Thyroid gland (tissue), 4 donors: ENCODE measurements around the gene TGM4.

ENCODE experiments used
- CTCF ChIP-seq, 6 experiments: fragments of 200-600 bp in 3 of 6; fragments of 450-650 bp in 3 of 6; sonication (generic) in 3 of 6; IDR thresholded peaks; one replicate each; pipeline ENCODE4 v1.5.1; 2016 to 2019; ENCODE audit warnings: antibody characterized with exemption in 6 of 6, mild to moderate bottlenecking in 2 of 6, inconsistent platforms in 1 of 6, moderate library complexity in 1 of 6
- POLR2A ChIP-seq, 2 donors: fragments of 450-650 bp; IDR thresholded peaks; one replicate each; pipeline ENCODE4 v1.6.1; 2017; ENCODE audit warnings: antibody characterized with exemption in 2 of 2, mild to moderate bottlenecking in 2 of 2, moderate library complexity in 1 of 2

GRCh38 chr3:44899683-44900367 is 25.4 kb downstream of the TGM4 start:
- TF ChIP-seq CTCF (IDR thresholded peaks at IDR 0.05) = no peak
- TF ChIP-seq POLR2A (IDR thresholded peaks at IDR 0.05) = no peak
